ENCODE results near the gene ABHD16A. TPM values are rescaled to one million over a fixed set of nuclear protein-coding genes. Genes with fewer than 3 reads are reported as not detected.
"Not testable (repeated sequence)": the region's sequence is repeated elsewhere in the genome, so short reads cannot be mapped to it uniquely, and the experiment has no call there.

The ABHD16A gene
- polyA plus RNA-seq, 1 experiment, result 53.3 TPM

- ChIA-PET POLR2A (no interaction called here), CTCF (interaction anchor here (1.4 kb wide), 1 partner anchor 14 kb away, joined by 4 read pairs; no protein-coding TSS in a partner anchor)
- H3K27me3 ChIP-seq (ENCODE audit: control insufficient read depth, insufficient read depth, low read length), result peaks cover 6% of the 10 kb centered on the region; the same call in 1 of the 2 replicates
- H3K4me3 ChIP-seq (ENCODE audit: low read depth, low read length), result no peak overlapping the region
- no peak for DNase-seq (ENCODE audit: low read depth)
- no peak for TF ChIP-seq CTCF (IDR thresholded peaks at IDR 0.05; ENCODE audit: insufficient read depth, low read depth, low read length)
- no peaks in the 10 kb centered on the region for H3K36me3 ChIP-seq (ENCODE audit: control insufficient read depth, insufficient read depth, low read length)
Measured at GRCh38 chr6:31712296-31712695, 9.2 kb upstream of the ABHD16A start.

GRCh38 chr6:31711233-31711632, 8.1 kb upstream of the ABHD16A start:
- no peak for TF ChIP-seq CTCF (IDR thresholded peaks at IDR 0.05; ENCODE audit: insufficient read depth, low read depth, low read length)
- DNase-seq (ENCODE audit: low read depth), result no peak
- ChIA-PET POLR2A (no interaction called here), CTCF (interaction anchor here (0.7 to 1.7 kb wide), 3 partner anchors 8 to 58 kb away, joined by 3 to 5 read pairs (median 4); partner anchors contain the start of gene ABHD16A)
- peaks cover 5% of the 10 kb centered on the region; the same call in 1 of the 2 replicates for H3K27me3 ChIP-seq (ENCODE audit: control insufficient read depth, insufficient read depth, low read length)
- no peak overlapping the region for H3K4me3 ChIP-seq (ENCODE audit: low read depth, low read length)
- no peaks in the 10 kb centered on the region for H3K36me3 ChIP-seq (ENCODE audit: control insufficient read depth, insufficient read depth, low read length)

- TF ChIP-seq CTCF (IDR thresholded peaks at IDR 0.05; ENCODE audit: insufficient read depth, low read depth, low read length), result no peak
- Histone ChIP-seq H3K36me3 (ENCODE audit: control insufficient read depth, insufficient read depth, low read length) (no peaks in the 10 kb centered on the region), H3K4me3 (ENCODE audit: low read depth, low read length) (no peak overlapping the region), H3K27me3 (ENCODE audit: control insufficient read depth, insufficient read depth, low read length) (peaks cover 5% of the 10 kb centered on the region; the same call in 1 of the 2 replicates)
- ChIA-PET POLR2A (no interaction called here), CTCF (interaction anchor here (0.7 to 1.7 kb wide), 4 partner anchors 7 to 59 kb away, joined by 3 to 5 read pairs (median 4); partner anchors contain the start of gene ABHD16A)
- DNase-seq (ENCODE audit: low read depth), result no peak
Measured at GRCh38 chr6:31710523-31711219, 7.5 kb upstream of the ABHD16A start.

GRCh38 chr6:31709157-31709556, 6.0 kb upstream of the ABHD16A start:
- H3K36me3 ChIP-seq (ENCODE audit: control insufficient read depth, insufficient read depth, low read length); POLR2A ChIA-PET; H3K27me3 ChIP-seq (ENCODE audit: control insufficient read depth, insufficient read depth, low read length); DNase-seq (ENCODE audit: low read depth); H3K4me3 ChIP-seq (ENCODE audit: low read depth, low read length): not testable (repeated sequence)
- CTCF ChIA-PET, result interaction anchor here (1.0 kb wide), 1 partner anchor 122 kb away, joined by 3 read pairs; no protein-coding TSS in a partner anchor

GRCh38 chr6:31708224-31708623, 5.1 kb upstream of the ABHD16A start:
- Histone ChIP-seq H3K36me3 (ENCODE audit: control insufficient read depth, insufficient read depth, low read length) (no peaks in the 10 kb centered on the region), H3K4me3 (ENCODE audit: low read depth, low read length) (no peak overlapping the region), H3K27me3 (ENCODE audit: control insufficient read depth, insufficient read depth, low read length) (no peaks in the 10 kb centered on the region)
- no peak for TF ChIP-seq CTCF (IDR thresholded peaks at IDR 0.05; ENCODE audit: insufficient read depth, low read depth, low read length)
- ChIA-PET CTCF (interaction anchor here (1.0 kb wide), 1 partner anchor 122 kb away, joined by 3 read pairs; no protein-coding TSS in a partner anchor), POLR2A (no interaction called here)
- no peak for DNase-seq (ENCODE audit: low read depth)

Measured in BJ (cell line).